Naive B cell (primary cell): ENCODE data around the gene WFIKKN1. TPM values are rescaled to one million over a fixed set of nuclear protein-coding genes. Genes with fewer than 3 reads are reported as not detected.

ENCODE experiments used
- ATAC-seq, 2 donors: fragments of 150-1000 bp; cut with Tn5 transposase; 2 replicates each; pipeline ENCODE4 v1.10.0; 2021; ENCODE audit warnings: low read depth in 2 of 2, mild to moderate bottlenecking in 2 of 2, moderate library complexity in 2 of 2
- DNase-seq: peaks from one replicate; pipeline ENCODE4 v3.0.0; 2022
- H3K27ac Mint-ChIP-seq, 6 donors: one replicate each; pipeline ENCODE4 v1.8.0; 2020 to 2022; ENCODE audit warnings: mild to moderate bottlenecking in 6 of 6, mixed read lengths in 6 of 6, moderate library complexity in 5 of 6, inconsistent platforms in 2 of 6
- H3K27me3 Mint-ChIP-seq, 3 donors: one replicate each; pipeline ENCODE4 v1.8.0; 2021 to 2022; ENCODE audit warnings: mixed read lengths in 3 of 3, mild to moderate bottlenecking in 1 of 3
- H3K36me3 Mint-ChIP-seq, 2 donors: one replicate each; pipeline ENCODE4 v1.8.0; 2020 to 2022; ENCODE audit warnings: mixed read lengths in 2 of 2, inconsistent platforms in 1 of 2, mild to moderate bottlenecking in 1 of 2
- H3K4me1 Mint-ChIP-seq, 3 donors: one replicate each; pipeline ENCODE4 v1.8.0; 2020 to 2022; ENCODE audit warnings: mixed read lengths in 3 of 3, inconsistent platforms in 1 of 3, mild to moderate bottlenecking in 1 of 3, moderate library complexity in 1 of 3
- H3K4me3 Mint-ChIP-seq, 8 donors: one replicate each; pipeline ENCODE4 v1.8.0; 2020 to 2022; ENCODE audit warnings: mild to moderate bottlenecking in 8 of 8, mixed read lengths in 8 of 8, moderate library complexity in 8 of 8, inconsistent platforms in 2 of 8
- H3K9me3 Mint-ChIP-seq, 7 donors: one replicate each; pipeline ENCODE4 v1.8.0; 2020 to 2022; ENCODE audit warnings: mixed read lengths in 7 of 7, mild to moderate bottlenecking in 5 of 7, inconsistent platforms in 2 of 7, moderate library complexity in 1 of 7
- polyA plus RNA-seq, 6 donors: library from polyadenylated mRNA; unstranded; fragments of 300-500 nt; fragmentation: Illumina TruSeq; gene quantifications; one replicate each; pipeline ENCODE4 v1.2.3, GENCODE V29; 2021; ENCODE audit warnings: low read depth in 6 of 6

WFIKKN1 gene
- polyA plus RNA-seq, 6 donors from 2014 or later: not detected

DNA sequence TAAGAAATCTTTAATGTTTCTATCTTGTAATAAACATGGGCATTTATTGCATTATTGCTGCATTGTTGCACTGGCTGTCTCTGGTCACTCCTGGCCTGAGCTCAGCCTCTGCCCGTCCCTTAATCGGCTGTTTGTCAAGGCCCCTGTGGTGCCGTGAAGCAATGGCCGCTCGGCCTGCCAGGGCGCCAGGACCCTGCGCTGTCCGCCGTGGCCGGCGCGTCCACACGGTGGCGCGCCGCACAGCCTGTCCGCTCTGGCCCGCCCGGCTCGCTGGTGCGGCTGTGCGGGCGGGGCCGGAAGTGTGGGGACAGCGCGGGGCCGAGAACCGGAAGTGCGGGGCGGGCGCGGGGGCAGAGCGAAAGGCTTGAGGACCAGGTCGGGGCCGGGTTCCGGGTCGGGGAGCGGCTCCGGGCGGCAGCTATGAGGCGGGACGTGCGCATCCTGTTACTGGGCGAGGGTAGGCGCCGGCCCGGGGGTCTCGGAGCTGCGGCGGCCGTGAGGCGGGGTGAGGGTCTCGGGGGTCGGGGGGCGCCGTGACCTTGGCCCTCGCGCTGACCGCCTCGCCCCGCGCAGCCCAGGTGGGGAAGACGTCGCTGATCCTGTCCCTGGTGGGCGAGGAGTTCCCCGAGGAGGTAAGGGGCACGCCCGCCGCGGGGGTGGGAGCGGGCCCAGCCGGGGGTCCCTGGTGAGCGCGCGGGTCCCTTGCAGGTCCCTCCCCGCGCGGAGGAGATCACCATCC lies 37.2 kb downstream of the WFIKKN1 start, which contains the start of gene RHOT2:
Gene RHOT2, plus strand, starts transcription at position 353 of the 739 bp plus-strand sequence. Its CDS starts 68 bp downstream, at position 421.
- H3K4me1 Mint-ChIP-seq: peaks cover 6 to 8% (median 7%) of the 10 kb centered on the region in 3 donors
- ATAC-seq (peak; percentile 96 to 97), DNase-seq (peak; percentile 95)
- no peaks in the 10 kb centered on the region for H3K9me3 Mint-ChIP-seq
- peak within 1 kb of the TSS; percentile 79 to 92 (median 82) for H3K4me3 Mint-ChIP-seq
- peak within 1 kb of the TSS in 5 of 6 donors; percentile 63 to 95 (median 71) for H3K27ac Mint-ChIP-seq
- no peaks in the 10 kb centered on the region for H3K36me3 Mint-ChIP-seq
- no peaks in the 10 kb centered on the region for H3K27me3 Mint-ChIP-seq

DNA sequence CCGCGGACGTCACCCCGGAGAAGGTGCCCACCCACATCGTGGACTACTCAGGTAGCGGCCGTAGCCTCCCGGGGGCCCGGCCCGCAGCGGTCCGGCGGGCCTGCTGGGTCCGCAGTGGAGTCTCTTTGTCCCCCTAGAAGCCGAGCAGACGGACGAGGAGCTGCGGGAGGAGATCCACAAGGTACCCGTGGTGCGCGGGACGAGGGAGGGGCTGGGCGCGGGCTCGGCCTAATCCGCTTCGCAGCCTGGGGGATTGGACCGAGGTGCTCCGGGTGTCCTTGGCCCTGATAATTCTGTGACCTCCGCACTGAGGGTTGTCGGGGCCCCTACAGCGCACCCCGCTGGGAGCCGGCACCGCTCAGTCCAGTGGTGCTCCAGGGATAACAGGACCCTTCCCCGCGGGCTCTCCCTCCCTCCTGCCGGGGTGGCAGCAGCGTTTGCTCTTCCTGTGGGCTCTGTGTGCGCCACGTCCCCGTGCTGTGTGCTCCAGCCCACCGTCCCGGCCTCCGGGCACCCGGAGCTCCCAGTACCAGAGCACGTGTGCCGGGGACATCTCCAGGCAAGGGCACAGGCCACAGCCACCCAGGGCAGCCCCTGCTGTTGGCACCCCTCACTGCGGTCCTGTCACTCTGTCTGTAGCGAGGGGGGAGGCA lies 37.9 kb downstream of the WFIKKN1 start:
- no peaks in the 10 kb centered on the region for H3K27me3 Mint-ChIP-seq
- DNase-seq (no peak), ATAC-seq (peak in 1 of 2 donors; percentile 2)
- H3K36me3 Mint-ChIP-seq: no peaks in the 10 kb centered on the region
- peaks cover 6 to 8% (median 7%) of the 10 kb centered on the region in 3 donors for H3K4me1 Mint-ChIP-seq
- H3K9me3 Mint-ChIP-seq: no peaks in the 10 kb centered on the region
- peak overlapping the region in 3 of 6 donors; percentile 56 to 79 (median 70) for H3K27ac Mint-ChIP-seq
- H3K4me3 Mint-ChIP-seq: peak overlapping the region; percentile 51 to 90 (median 76)

DNA sequence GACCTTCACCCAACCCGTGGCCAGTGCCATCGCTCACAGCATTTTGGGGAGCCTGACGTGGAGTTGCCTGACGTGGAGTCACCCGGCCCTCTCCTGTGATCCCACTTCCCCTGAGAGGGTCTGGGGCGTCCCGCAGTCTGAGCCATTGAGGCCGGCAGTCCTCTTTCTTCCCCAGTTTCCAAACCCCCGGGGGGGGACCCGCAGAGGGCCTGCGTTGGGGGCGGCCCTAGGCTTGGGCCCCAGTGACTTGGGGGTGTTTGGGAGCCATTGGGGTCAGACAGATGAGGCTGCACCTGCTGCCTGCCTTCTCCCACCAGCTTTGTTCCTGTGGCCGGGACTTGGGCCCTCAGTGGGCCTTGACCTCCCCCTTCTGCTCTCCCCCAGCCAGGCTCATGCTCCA lies 38.9 kb downstream of the WFIKKN1 start:
- H3K9me3 Mint-ChIP-seq: no peaks in the 10 kb centered on the region
- H3K36me3 Mint-ChIP-seq: no peaks in the 10 kb centered on the region
- H3K27me3 Mint-ChIP-seq: peaks cover 0 to 1% (median 0%) of the 10 kb centered on the region in 3 donors
- ATAC-seq: no peak
- DNase-seq: no peak
- peak overlapping the region; percentile 36 to 90 (median 54) for H3K4me3 Mint-ChIP-seq
- H3K4me1 Mint-ChIP-seq: peaks cover 6 to 9% (median 7%) of the 10 kb centered on the region in 3 donors
- H3K27ac Mint-ChIP-seq: peak overlapping the region in 1 of 6 donors; percentile 59

DNA sequence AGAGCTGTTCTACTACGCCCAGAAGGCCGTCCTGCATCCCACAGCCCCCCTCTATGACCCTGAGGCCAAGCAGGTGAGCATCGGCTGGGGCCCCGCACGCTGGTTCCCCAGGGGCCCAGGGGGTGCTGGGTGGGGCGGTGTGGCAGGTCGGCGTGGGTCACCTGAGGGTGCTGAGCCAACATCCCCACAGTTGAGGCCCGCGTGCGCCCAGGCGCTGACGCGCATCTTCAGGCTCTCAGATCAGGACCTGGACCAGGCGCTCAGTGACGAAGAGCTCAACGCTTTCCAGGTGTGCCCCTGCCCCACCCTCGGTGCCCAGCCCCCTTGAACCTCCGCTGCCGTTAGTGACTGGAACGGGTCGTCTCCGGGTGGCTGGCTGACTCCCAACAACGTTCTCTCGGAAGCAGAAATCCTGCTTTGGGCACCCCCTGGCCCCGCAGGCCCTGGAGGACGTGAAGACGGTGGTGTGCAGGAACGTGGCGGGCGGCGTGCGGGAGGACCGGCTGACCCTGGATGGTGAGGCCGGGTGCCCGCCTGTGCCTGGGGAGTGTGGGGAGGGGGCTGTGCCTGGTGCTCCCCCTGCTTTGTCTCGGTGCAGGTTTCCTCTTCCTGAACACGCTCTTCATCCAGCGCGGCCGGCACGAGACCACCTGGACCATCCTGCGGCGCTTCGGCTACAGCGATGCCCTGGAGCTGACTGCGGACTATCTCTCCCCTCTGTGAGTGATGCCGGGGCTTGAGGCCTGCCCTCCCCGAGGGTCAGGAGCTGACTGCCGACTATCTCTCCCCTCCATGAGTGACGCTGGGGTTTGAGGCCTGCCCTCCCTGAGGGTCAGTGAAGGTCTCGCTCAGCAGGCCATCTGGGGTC lies 39.9 kb downstream of the WFIKKN1 start:
- Mint-ChIP-seq H3K27me3 (peaks cover 0 to 9% (median 8%) of the 10 kb centered on the region in 3 donors), H3K27ac (peak overlapping the region in 1 of 6 donors; percentile 82)

DNA sequence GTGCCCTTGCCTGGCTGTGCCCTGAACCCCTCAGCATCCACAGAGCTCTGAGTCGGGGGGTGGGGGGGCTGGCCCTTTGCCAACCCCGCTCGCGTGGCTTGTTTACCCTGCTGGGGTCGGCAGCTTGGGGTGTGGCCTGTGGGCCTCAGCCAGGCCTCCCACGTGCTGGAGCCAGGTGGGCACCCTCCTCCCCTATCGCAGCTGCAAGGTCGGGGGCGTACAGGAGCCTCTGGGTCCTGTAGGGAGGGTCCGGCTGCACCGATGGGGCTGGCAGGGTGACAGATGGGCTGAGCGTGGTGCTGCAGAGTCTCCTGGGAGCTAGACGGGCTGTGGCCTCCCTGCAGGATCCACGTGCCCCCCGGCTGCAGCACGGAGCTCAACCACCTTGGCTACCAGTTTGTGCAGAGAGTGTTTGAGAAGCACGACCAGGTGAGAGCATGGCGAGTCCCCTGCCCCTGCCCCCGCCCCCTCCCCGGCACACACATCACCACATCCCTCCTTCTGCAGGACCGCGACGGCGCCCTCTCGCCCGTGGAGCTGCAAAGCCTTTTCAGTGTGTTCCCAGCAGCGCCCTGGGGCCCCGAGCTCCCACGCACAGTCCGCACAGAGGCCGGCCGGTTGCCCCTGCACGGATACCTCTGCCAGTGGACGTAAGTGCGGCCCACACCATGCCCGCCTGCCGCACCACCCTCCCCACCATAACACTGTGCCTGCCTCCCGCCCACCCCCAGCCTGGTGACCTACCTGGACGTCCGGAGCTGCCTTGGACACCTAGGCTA lies 40.8 kb downstream of the WFIKKN1 start:
- Mint-ChIP-seq H3K4me1 (peaks cover 13 to 14% (median 14%) of the 10 kb centered on the region in 3 donors), H3K9me3 (no peaks in the 10 kb centered on the region), H3K36me3 (no peaks in the 10 kb centered on the region), H3K27me3 (peaks cover 0 to 9% (median 8%) of the 10 kb centered on the region in 3 donors), H3K4me3 (peak overlapping the region in 2 of 8 donors; percentile 12 to 67), H3K27ac (no peak overlapping the region)
- DNase-seq (no peak), ATAC-seq (no peak)

More for the DNA sequence above, 39.9 kb downstream of the WFIKKN1 start:
- no peaks in the 10 kb centered on the region for H3K9me3 Mint-ChIP-seq
- no peak for DNase-seq
- ATAC-seq: no peak
- peaks cover 13 to 14% (median 14%) of the 10 kb centered on the region in 3 donors for H3K4me1 Mint-ChIP-seq
- H3K36me3 Mint-ChIP-seq: no peaks in the 10 kb centered on the region
- H3K4me3 Mint-ChIP-seq: peak overlapping the region in 6 of 8 donors; percentile 36 to 72 (median 58)

DNA sequence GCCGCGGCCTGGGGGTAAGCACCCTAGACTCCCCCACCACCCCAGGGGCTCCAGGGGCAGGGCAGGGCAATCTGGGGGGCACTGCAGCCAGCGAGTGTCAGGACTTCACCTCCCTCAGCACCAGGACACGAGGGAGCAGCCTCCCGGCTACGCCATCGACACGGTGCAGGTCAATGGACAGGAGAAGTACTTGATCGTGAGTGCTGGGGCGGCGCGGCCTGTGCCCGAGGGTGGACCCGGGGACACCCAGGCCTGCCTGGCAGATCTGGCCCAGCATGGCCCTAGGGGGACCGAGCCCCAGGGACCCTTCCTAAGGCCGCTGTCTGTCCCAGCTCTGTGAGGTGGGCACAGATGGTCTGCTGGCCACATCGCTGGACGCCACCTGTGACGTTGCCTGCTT lies 41.6 kb downstream of the WFIKKN1 start:
- Mint-ChIP-seq H3K4me1 (peaks cover 13 to 14% (median 13%) of the 10 kb centered on the region in 3 donors), H3K4me3 (no peak overlapping the region), H3K27ac (no peak overlapping the region), H3K9me3 (no peaks in the 10 kb centered on the region), H3K36me3 (no peaks in the 10 kb centered on the region), H3K27me3 (peaks cover 0 to 17% (median 8%) of the 10 kb centered on the region in 3 donors)
- DNase-seq (no peak), ATAC-seq (no peak)

DNA sequence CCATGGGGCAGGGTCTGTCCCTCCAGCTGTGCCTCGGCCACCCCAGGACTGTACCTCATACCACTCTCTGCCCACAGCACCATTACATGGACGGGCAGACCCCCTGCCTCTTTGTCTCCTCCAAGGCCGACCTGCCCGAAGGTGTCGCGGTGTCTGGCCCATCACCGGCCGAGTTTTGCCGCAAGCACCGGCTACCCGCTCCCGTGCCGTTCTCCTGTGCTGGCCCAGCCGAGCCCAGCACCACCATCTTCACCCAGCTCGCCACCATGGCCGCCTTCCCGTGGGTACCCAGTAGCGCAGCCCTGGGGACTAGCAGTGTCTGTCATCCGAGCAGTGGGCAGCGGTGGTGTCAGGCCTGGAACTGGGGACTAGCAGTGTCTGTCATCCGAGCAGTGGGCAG lies 42.1 kb downstream of the WFIKKN1 start:
- no peak for DNase-seq
- Mint-ChIP-seq H3K4me3 (peak overlapping the region in 1 of 8 donors; percentile 5), H3K9me3 (no peaks in the 10 kb centered on the region), H3K4me1 (peaks cover 9 to 14% (median 9%) of the 10 kb centered on the region in 3 donors), H3K36me3 (no peaks in the 10 kb centered on the region), H3K27me3 (peaks cover 0 to 18% (median 8%) of the 10 kb centered on the region in 3 donors), H3K27ac (no peak overlapping the region)
- no peak for ATAC-seq

DNA sequence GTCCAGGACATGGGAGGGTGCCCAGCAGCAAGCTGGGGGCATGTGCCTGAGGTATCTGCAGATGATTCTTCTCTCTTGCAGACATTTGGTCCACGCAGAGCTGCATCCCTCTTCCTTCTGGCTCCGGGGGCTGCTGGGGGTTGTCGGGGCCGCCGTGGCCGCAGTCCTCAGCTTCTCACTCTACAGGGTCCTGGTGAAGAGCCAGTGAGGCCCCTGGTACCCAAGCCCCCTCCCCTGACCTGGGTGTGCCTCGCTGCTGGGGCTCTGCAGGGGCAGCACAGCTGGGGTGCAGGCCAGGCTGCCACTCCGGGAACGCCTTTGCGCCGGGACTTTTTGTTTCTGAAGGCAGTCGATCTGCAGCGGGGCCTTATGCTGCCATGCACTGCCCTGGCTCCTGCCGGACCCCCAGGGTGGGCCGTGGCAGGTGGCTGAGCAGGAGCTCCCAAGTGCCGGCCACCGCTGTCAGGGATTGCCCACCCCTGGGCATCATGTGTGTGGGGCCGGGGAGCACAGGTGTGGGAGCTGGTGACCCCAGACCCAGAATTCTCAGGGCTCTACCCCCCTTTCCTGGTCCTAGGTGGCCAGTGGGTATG lies 42.7 kb downstream of the WFIKKN1 start:
- no peaks in the 10 kb centered on the region for H3K9me3 Mint-ChIP-seq
- H3K4me3 Mint-ChIP-seq: peak overlapping the region in 1 of 8 donors; percentile 39
- no peak overlapping the region for H3K27ac Mint-ChIP-seq
- H3K4me1 Mint-ChIP-seq: peaks cover 9 to 14% (median 9%) of the 10 kb centered on the region in 3 donors
- H3K36me3 Mint-ChIP-seq: no peaks in the 10 kb centered on the region
- ATAC-seq: no peak
- H3K27me3 Mint-ChIP-seq: peaks cover 0 to 18% (median 8%) of the 10 kb centered on the region in 3 donors
- no peak for DNase-seq

DNA sequence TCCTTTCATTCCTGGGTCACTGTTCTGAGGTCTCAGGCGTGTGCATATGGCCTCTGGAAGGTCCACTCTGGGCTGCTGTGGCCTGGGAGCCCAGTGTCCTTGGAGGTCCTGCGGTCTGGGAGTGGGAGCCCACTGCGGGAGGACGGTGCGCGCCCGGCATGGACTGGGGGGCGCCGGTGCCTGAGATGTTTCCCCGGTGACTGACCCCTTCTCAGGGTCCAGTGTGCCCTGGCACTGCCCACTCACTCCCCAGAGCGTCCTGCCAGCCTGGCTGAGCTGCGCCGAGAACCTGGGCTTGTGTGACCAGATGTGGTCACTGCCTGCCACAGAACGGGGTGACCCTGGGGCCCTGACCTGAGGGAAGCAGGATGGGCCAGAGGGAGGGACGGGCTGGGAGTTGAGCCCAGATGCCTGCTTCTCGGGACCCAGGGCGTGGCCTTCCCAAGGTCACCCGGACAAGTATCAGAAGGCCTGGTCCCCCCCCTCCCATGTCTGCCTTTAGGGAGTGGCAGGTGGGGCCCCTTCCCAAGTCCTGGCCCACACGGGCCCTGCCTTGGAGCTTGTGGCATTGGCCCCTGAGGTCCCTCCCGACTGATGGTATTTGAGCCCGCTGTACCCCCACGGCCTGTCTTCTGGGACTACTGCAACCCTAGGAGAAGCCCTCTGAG lies 43.6 kb downstream of the WFIKKN1 start:
- DNase-seq (no peak), ATAC-seq (no peak)
- Mint-ChIP-seq H3K27me3 (peaks cover 0 to 18% (median 8%) of the 10 kb centered on the region in 3 donors), H3K4me3 (no peak overlapping the region), H3K27ac (no peak overlapping the region), H3K4me1 (peaks cover 7 to 10% (median 8%) of the 10 kb centered on the region in 3 donors), H3K36me3 (no peaks in the 10 kb centered on the region), H3K9me3 (no peaks in the 10 kb centered on the region)

DNA sequence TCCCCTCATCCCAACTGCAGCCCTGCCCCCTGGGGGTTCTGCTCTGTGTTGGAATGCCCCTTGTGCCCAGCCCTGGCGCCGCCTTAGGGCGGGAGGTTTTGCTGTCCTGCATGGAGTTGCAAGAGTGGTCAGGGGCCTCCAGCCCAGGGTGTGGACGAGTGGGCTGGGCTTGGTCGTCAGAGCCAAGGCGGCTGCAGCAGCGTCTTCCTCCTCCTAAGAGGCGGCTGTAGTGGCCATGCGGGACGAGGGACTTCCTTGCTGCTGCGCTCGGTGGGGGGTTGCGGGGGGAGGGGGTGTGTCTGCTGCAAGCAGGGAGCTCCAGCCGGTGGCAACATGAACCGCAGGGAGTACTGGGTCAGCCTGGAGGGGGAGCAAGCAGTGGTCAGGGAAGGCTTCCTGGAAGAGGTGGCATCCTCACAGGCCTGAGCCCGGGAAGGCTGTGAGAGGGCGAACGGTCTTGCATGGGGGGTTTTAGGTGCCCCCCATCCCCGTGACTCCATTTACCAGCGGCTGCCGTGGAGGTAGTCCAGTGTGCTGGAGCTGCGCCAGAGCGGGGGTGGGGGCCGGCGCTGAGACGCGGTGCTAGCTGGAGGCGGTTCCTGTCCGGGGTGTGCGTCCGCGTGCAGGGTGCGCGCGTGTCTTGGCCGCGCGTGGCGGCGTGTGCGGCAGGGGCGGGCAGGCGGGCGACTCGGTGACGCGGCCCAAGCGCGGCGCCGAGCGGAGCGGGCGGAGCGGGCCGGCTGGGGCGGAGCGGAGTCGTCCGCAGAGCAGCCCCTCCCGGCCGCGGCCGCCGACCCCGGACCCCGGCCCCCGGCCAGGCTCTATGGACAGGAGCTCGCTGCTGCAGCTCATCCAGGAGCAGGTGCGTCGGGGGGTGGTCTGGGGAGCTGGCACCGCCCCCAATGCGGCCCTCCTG lies 44.4 kb downstream of the WFIKKN1 start, which contains the start of gene RHBDL1:
Gene RHBDL1, plus strand, starts transcription at position 704 of the 916 bp plus-strand sequence. Its CDS starts 120 bp downstream, at position 824.
- H3K4me1 Mint-ChIP-seq: peaks cover 8 to 11% (median 9%) of the 10 kb centered on the region in 3 donors
- H3K4me3 Mint-ChIP-seq: peak within 1 kb of the TSS in 4 of 8 donors; percentile 15 to 63 (median 58)
- no peaks in the 10 kb centered on the region for H3K9me3 Mint-ChIP-seq
- no peaks in the 10 kb centered on the region for H3K36me3 Mint-ChIP-seq
- peaks cover 0 to 18% (median 8%) of the 10 kb centered on the region in 3 donors for H3K27me3 Mint-ChIP-seq
- peak within 1 kb of the TSS in 1 of 6 donors; percentile 66 for H3K27ac Mint-ChIP-seq
- no peak for DNase-seq
- ATAC-seq: no peak
